ENCODE data around the gene CCDC102B.
"Not testable (repeated sequence)": the region's sequence is repeated elsewhere in the genome, so short reads cannot be mapped to it uniquely, and the experiment has no call there.

The CCDC102B gene

GRCh38 chr18:68830256-68831045 is 32.6 kb downstream of the CCDC102B start:
- no peak for DNase-seq (ENCODE audit: low read depth, low spot score)

- no peak for DNase-seq (ENCODE audit: low read depth, low spot score)
Measured at GRCh38 chr18:68833756-68834155, 35.9 kb downstream of the CCDC102B start.

GRCh38 chr18:68837665-68838451 is 40.0 kb downstream of the CCDC102B start:
- DNase-seq (ENCODE audit: low read depth, low spot score) = no peak

- DNase-seq (ENCODE audit: low read depth, low spot score) = no peak
Measured at GRCh38 chr18:68839701-68840100, 41.8 kb downstream of the CCDC102B start.

GRCh38 chr18:68840554-68841263 is 42.8 kb downstream of the CCDC102B start:
- DNase-seq (ENCODE audit: low read depth, low spot score) = no peak

- DNase-seq (ENCODE audit: low read depth, low spot score) = no peak
Measured at GRCh38 chr18:68841301-68841700, 43.4 kb downstream of the CCDC102B start.

GRCh38 chr18:68842951-68843350 is 45.1 kb downstream of the CCDC102B start:
- no peak for DNase-seq (ENCODE audit: low read depth, low spot score)

GRCh38 chr18:68843473-68844089 is 45.7 kb downstream of the CCDC102B start:
- no peak for DNase-seq (ENCODE audit: low read depth, low spot score)

GRCh38 chr18:68847219-68847837 is 49.4 kb downstream of the CCDC102B start:
- DNase-seq (ENCODE audit: low read depth, low spot score) = no peak

- no peak for DNase-seq (ENCODE audit: low read depth, low spot score)
Measured at GRCh38 chr18:68848242-68848641, 50.4 kb downstream of the CCDC102B start.

- no peak for DNase-seq (ENCODE audit: low read depth, low spot score)
Measured at GRCh38 chr18:68854786-68855391, 57.0 kb downstream of the CCDC102B start.

GRCh38 chr18:68855491-68855890 is 57.6 kb downstream of the CCDC102B start:
- no peak for DNase-seq (ENCODE audit: low read depth, low spot score)

- DNase-seq (ENCODE audit: low read depth, low spot score) = no peak
Measured at GRCh38 chr18:68861365-68861764, 63.5 kb downstream of the CCDC102B start.

GRCh38 chr18:68865021-68865420 is 67.1 kb downstream of the CCDC102B start:
- no peak for DNase-seq (ENCODE audit: low read depth, low spot score)

GRCh38 chr18:68865503-68865902 is 67.6 kb downstream of the CCDC102B start:
- DNase-seq (ENCODE audit: low read depth, low spot score) = no peak

- no peak for DNase-seq (ENCODE audit: low read depth, low spot score)
Measured at GRCh38 chr18:68873003-68873402, 75.1 kb downstream of the CCDC102B start.

- DNase-seq (ENCODE audit: low read depth, low spot score) = no peak
Measured at GRCh38 chr18:68874361-68874760, 76.5 kb downstream of the CCDC102B start.

- not testable (repeated sequence) for DNase-seq (ENCODE audit: low read depth, low spot score)
Measured at GRCh38 chr18:68879947-68880346, 82.1 kb downstream of the CCDC102B start.

- no peak for DNase-seq (ENCODE audit: low read depth, low spot score)
Measured at GRCh38 chr18:68887410-68887809, 89.5 kb downstream of the CCDC102B start.

GRCh38 chr18:68893354-68893753 is 95.5 kb downstream of the CCDC102B start:
- no peak for DNase-seq (ENCODE audit: low read depth, low spot score)

GRCh38 chr18:68897286-68897685 is 99.4 kb downstream of the CCDC102B start:
- no peak for DNase-seq (ENCODE audit: low read depth, low spot score)
